ENCODE data around the gene NFKB2.

DNA sequence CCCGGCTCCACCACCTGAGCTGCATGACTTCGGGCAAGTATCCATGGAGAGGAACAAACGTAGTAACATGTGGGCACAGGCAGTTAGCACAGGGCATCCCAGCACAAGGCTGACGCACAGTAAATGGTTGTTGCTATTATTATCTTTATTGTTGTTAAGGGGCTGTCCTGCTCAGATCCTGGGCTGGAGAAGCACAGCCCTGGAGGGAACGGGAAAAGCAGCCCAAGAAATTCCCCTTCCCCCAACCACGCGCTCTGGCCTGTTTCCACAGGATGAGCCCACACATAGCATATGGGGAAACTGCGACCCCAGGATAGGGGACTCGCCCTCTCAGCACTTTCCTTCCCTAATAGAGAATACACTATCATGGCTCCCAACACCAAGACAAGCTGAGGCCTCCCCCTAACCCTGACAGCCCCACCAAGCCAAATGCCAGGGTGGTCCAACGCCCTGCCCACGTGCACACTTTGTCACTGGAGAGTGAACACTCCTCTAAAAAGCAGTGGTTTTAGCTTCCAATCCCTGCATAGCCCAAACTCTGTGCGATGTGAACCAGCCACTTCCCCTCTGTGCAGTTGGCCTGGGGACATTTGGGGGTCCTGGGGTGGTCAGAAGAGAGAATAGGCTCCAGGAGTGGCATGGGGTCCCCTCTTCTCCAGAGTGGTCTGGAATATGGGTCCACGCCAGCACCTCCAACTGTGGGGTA lies 12.1 kb downstream of the NFKB2 start:
- TF ChIP-seq CTCF (IDR thresholded peaks at IDR 0.05) (no peak), POLR2A (IDR thresholded peaks at IDR 0.05) (no peak)
